IMR-90 (cell line): Measurements from ENCODE around the gene CBX6.

Experiments
- BHLHE40 ChIP-seq: fragments of 150-350 bp; IDR thresholded peaks from 2 replicates; pipeline ENCODE4 v1.6.1; 2016; ENCODE audit warnings: mild to moderate bottlenecking, low read depth, low read length
- CHD1 ChIP-seq: IDR thresholded peaks from 2 replicates; pipeline ENCODE4 v1.6.1; 2012; ENCODE audit warnings: low read depth, low read length, improper control_type of control experiment
- FOS ChIP-seq: fragments of 150-350 bp; IDR thresholded peaks from 2 replicates; pipeline ENCODE4 v1.6.1; 2016; ENCODE audit warnings: low read depth, low read length
- POLR2A ChIP-seq: IDR thresholded peaks from 2 replicates; pipeline ENCODE4 v1.6.1; 2012; ENCODE audit warnings: mild to moderate bottlenecking, low read depth, low read length
- RAD21 ChIP-seq: IDR thresholded peaks from 2 replicates; pipeline ENCODE4 v1.6.1; 2012; ENCODE audit warnings: low read length, improper control_type of control experiment
- TF ChIP-seq, protein P1 (sequence below): conservative IDR thresholded peaks from 2 replicates; pipeline ENCODE4 v1.5.1; 2012; ENCODE audit warnings: mild to moderate bottlenecking, low read depth, low read length, improper control_type of control experiment
- TF ChIP-seq, protein P2 (sequence below): fragments of 150-350 bp; IDR thresholded peaks from 2 replicates; pipeline ENCODE4 v1.6.1; 2017; ENCODE audit warnings: mild to moderate bottlenecking, antibody characterized with exemption, low read length, low read depth

DNA sequence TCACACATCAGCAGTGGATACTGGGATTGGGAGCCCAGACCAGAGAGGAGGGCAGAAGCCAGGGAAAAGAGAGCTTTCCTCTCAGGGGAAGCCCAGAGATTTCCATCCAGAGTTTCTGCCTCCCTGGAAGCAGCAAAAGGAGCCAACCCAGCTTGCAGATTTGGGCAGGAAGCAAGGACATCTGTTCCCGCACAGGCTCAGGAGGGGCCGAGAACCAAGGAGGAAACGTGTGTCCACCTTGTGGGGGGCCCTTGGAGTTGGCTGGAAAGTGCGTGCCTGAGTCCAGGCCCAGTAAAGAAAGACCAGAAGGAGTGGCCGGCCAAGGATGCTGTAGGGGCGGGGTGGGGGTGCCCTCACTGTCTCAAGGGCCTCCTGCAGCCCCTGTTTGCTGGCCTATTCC, 22.2 kb downstream of the CBX6 start:
- TF ChIP-seq, protein P1, sequence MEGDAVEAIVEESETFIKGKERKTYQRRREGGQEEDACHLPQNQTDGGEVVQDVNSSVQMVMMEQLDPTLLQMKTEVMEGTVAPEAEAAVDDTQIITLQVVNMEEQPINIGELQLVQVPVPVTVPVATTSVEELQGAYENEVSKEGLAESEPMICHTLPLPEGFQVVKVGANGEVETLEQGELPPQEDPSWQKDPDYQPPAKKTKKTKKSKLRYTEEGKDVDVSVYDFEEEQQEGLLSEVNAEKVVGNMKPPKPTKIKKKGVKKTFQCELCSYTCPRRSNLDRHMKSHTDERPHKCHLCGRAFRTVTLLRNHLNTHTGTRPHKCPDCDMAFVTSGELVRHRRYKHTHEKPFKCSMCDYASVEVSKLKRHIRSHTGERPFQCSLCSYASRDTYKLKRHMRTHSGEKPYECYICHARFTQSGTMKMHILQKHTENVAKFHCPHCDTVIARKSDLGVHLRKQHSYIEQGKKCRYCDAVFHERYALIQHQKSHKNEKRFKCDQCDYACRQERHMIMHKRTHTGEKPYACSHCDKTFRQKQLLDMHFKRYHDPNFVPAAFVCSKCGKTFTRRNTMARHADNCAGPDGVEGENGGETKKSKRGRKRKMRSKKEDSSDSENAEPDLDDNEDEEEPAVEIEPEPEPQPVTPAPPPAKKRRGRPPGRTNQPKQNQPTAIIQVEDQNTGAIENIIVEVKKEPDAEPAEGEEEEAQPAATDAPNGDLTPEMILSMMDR: no peak
- no peak for TF ChIP-seq RAD21
- TF ChIP-seq POLR2A: no peak
- TF ChIP-seq, protein P2, sequence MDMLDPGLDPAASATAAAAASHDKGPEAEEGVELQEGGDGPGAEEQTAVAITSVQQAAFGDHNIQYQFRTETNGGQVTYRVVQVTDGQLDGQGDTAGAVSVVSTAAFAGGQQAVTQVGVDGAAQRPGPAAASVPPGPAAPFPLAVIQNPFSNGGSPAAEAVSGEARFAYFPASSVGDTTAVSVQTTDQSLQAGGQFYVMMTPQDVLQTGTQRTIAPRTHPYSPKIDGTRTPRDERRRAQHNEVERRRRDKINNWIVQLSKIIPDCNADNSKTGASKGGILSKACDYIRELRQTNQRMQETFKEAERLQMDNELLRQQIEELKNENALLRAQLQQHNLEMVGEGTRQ: no peak
- TF ChIP-seq BHLHE40: no peak
- TF ChIP-seq FOS: no peak
- TF ChIP-seq CHD1: no peak
